Small intestine (tissue), 7 donors: Measurements from ENCODE around the gene GUCY1A2. TPM values are rescaled to one million over a fixed set of nuclear protein-coding genes. Genes with fewer than 3 reads are reported as not detected.

Experiments used
- DNase-seq, 2 donors: peaks; one replicate each; pipeline versions ENCODE4 v3.0.0 to v3.0.0-alpha.2; 2013
- FAIRE-seq: peaks from 2 replicates; lab custom pipeline; 2012; peaks lifted over from hg19 to GRCh38; lab: Jason Lieb, UNC
- H3K27ac ChIP-seq, 3 donors: one replicate each; pipeline ENCODE4 v1.5.1; 2013; ENCODE audit warnings: low read length in 2 of 3, mild to moderate bottlenecking in 2 of 3, control low read depth in 1 of 3, inconsistent platforms in 1 of 3, low read depth in 1 of 3, moderate library complexity in 1 of 3
- H3K27me3 ChIP-seq, 3 donors: one replicate each; pipeline ENCODE4 v1.6.1; 2013; ENCODE audit warnings: low read length in 3 of 3, inconsistent platforms in 1 of 3; ENCODE audit not compliant: control insufficient read depth in 3 of 3, insufficient read depth in 3 of 3
- H3K36me3 ChIP-seq, 3 donors: one replicate each; pipeline ENCODE4 v1.6.1; 2013; ENCODE audit warnings: low read length in 3 of 3, inconsistent platforms in 1 of 3, low read depth in 1 of 3, mild to moderate bottlenecking in 1 of 3, moderate library complexity in 1 of 3; ENCODE audit not compliant: control insufficient read depth in 3 of 3, insufficient read depth in 2 of 3
- H3K4me1 ChIP-seq, 3 donors: one replicate each; pipeline ENCODE4 v1.6.1; 2013; ENCODE audit warnings: low read length in 2 of 3, inconsistent platforms in 1 of 3, low read depth in 1 of 3, mild to moderate bottlenecking in 1 of 3, moderate library complexity in 1 of 3; ENCODE audit not compliant: control insufficient read depth in 3 of 3, insufficient read depth in 2 of 3
- H3K4me3 ChIP-seq, 3 donors: one replicate each; pipeline ENCODE4 v1.5.1; 2013; ENCODE audit warnings: low read length in 3 of 3, control low read depth in 1 of 3, inconsistent platforms in 1 of 3, low read depth in 1 of 3, mild to moderate bottlenecking in 1 of 3, moderate library complexity in 1 of 3
- H3K9me3 ChIP-seq, 2 donors: one replicate each; pipeline ENCODE4 v1.6.1; 2013; ENCODE audit warnings: low read depth in 1 of 2, low read length in 1 of 2; ENCODE audit not compliant: control insufficient read depth in 2 of 2, insufficient read depth in 1 of 2
- WGBS, 3 donors: extraction: QIAGEN DNeasy Blood & Tissue Kit; methylation state at CpG; one replicate each; pipeline ENCODE4 v1.1.7; 2013; 5-methylcytosine and 5-hydroxymethylcytosine counted together
- polyA plus RNA-seq, 4 donors: library from polyadenylated mRNA; stranded (reverse) in 3 of 4; unstranded in 1 of 4; fragments of 200-250 nt in 3 of 4; fragments of 120-200 nt in 1 of 4; gene quantifications; one replicate each; pipeline versions ENCODE4 v1.2.1 to v1.2.3, GENCODE V29; 2013
- donor health status: healthy with polysubstance abuse.
- donor health status: control.
- donor health status: control.
- donor health status: Bipolar disorder and iron deficiency.
- donor health status: healthy.

Gene GUCY1A2
- polyA plus RNA-seq, 4 donors, result under 0.01 to 1.4 (median 1.0) TPM; not detected in 1

GRCh38 chr11:107041088-107041444 lies 22.8 kb upstream of the GUCY1A2 start:
- Histone ChIP-seq H3K4me1 (no peaks in the 10 kb centered on the region), H3K27me3 (no peaks in the 10 kb centered on the region), H3K27ac (no peak overlapping the region), H3K4me3 (no peak overlapping the region), H3K9me3 (peaks cover 0 to 5% of the 10 kb centered on the region in 2 donors), H3K36me3 (no peaks in the 10 kb centered on the region)
- DNase-seq (no peak), FAIRE-seq (no peak)
- 64 to 97% (median 77%) methylated on average over 1 of the region's 1 CpG for WGBS, 3 donors

- H3K27ac ChIP-seq, result no peak overlapping the region
- no peaks in the 10 kb centered on the region for H3K27me3 ChIP-seq
- DNase-seq, result no peak
- WGBS, 3 donors, result 61 to 74% (median 67%) methylated on average over 2 of the region's 2 CpGs
- H3K36me3 ChIP-seq, result no peaks in the 10 kb centered on the region
- H3K4me1 ChIP-seq, result no peaks in the 10 kb centered on the region
- H3K4me3 ChIP-seq, result no peak overlapping the region
- peaks cover 0 to 5% of the 10 kb centered on the region in 2 donors for H3K9me3 ChIP-seq
- no peak for FAIRE-seq
Measured at GRCh38 chr11:107040433-107041087, 22.3 kb upstream of the GUCY1A2 start.

GRCh38 chr11:107025673-107026072 lies 7.4 kb upstream of the GUCY1A2 start:
- no peak for FAIRE-seq
- no peaks in the 10 kb centered on the region for H3K9me3 ChIP-seq

GRCh38 chr11:107020594-107020993 lies 2.3 kb upstream of the GUCY1A2 start:
- WGBS, 3 donors, result 53 to 58% (median 55%) methylated on average over 2 of the region's 2 CpGs
- Histone ChIP-seq H3K4me1 (peaks cover 0 to 10% (median 0%) of the 10 kb centered on the region in 3 donors), H3K27me3 (peaks cover 6 to 10% (median 8%) of the 10 kb centered on the region in 3 donors), H3K9me3 (no peaks in the 10 kb centered on the region), H3K36me3 (no peaks in the 10 kb centered on the region), H3K27ac (no peak overlapping the region), H3K4me3 (no peak overlapping the region)
- no peak for FAIRE-seq
- DNase-seq, result no peak

More at GRCh38 chr11:107025673-107026072, 7.4 kb upstream of the GUCY1A2 start:
- Histone ChIP-seq H3K36me3 (no peaks in the 10 kb centered on the region), H3K27ac (no peak overlapping the region), H3K4me1 (no peaks in the 10 kb centered on the region), H3K27me3 (no peaks in the 10 kb centered on the region), H3K4me3 (no peak overlapping the region)
- DNase-seq, result no peak

- H3K4me1 ChIP-seq, result peaks cover 0 to 10% (median 0%) of the 10 kb centered on the region in 3 donors
- no peaks in the 10 kb centered on the region for H3K9me3 ChIP-seq
- peaks cover 6 to 10% (median 8%) of the 10 kb centered on the region in 3 donors for H3K27me3 ChIP-seq
- FAIRE-seq (no peak), DNase-seq (peak; percentile 3 to 87)
- no peaks in the 10 kb centered on the region for H3K36me3 ChIP-seq
- peak overlapping the region in 2 of 3 donors; percentile 49 to 57 for H3K4me3 ChIP-seq
- no peak overlapping the region for H3K27ac ChIP-seq
- 2% methylated on average over 36 of the region's 36 CpGs for WGBS, 3 donors
Measured at GRCh38 chr11:107018902-107019493, 722 bp upstream of the GUCY1A2 start.

GRCh38 chr11:107017433-107018218 lies 650 bp downstream of the GUCY1A2 start:
- peak in 1 of 2 donors; percentile 82 for DNase-seq
- no peak overlapping the region for H3K27ac ChIP-seq
- no peaks in the 10 kb centered on the region for H3K36me3 ChIP-seq
- H3K9me3 ChIP-seq, result no peaks in the 10 kb centered on the region
- H3K4me1 ChIP-seq, result peaks cover 0 to 10% (median 0%) of the 10 kb centered on the region in 3 donors
- H3K4me3 ChIP-seq, result peak overlapping the region; percentile 15 to 49 (median 35)
- no peak for FAIRE-seq
- peaks cover 6 to 10% (median 8%) of the 10 kb centered on the region in 3 donors for H3K27me3 ChIP-seq
- WGBS, 3 donors, result 1 to 2% (median 1%) methylated on average over 55 to 85 of the region's 85 CpGs

- WGBS, 3 donors, result 49 to 50% (median 49%) methylated on average over 3 of the region's 3 CpGs
- no peak overlapping the region for H3K27ac ChIP-seq
- H3K9me3 ChIP-seq, result no peaks in the 10 kb centered on the region
- H3K27me3 ChIP-seq, result peaks cover 6 to 10% (median 8%) of the 10 kb centered on the region in 3 donors
- peaks cover 0 to 10% (median 0%) of the 10 kb centered on the region in 3 donors for H3K4me1 ChIP-seq
- H3K36me3 ChIP-seq, result no peaks in the 10 kb centered on the region
- no peak for FAIRE-seq
- no peak for DNase-seq
- H3K4me3 ChIP-seq, result peak overlapping the region in 2 of 3 donors; percentile 35 to 49
Measured at GRCh38 chr11:107017104-107017432, 1.2 kb downstream of the GUCY1A2 start.

- no peak for FAIRE-seq
- H3K36me3 ChIP-seq, result no peaks in the 10 kb centered on the region
- peaks cover 0 to 10% (median 0%) of the 10 kb centered on the region in 3 donors for H3K4me1 ChIP-seq
- no peaks in the 10 kb centered on the region for H3K9me3 ChIP-seq
- 80 to 83% (median 83%) methylated on average over 1 of the region's 1 CpG for WGBS, 3 donors
- DNase-seq, result no peak
- no peak overlapping the region for H3K4me3 ChIP-seq
- peaks cover 6 to 10% (median 8%) of the 10 kb centered on the region in 3 donors for H3K27me3 ChIP-seq
- H3K27ac ChIP-seq, result no peak overlapping the region
Measured at GRCh38 chr11:107014871-107015270, 3.4 kb downstream of the GUCY1A2 start.
